ENCODE data around the gene RHBDD3. TPM values are rescaled to one million over a fixed set of nuclear protein-coding genes. Genes with fewer than 3 reads are reported as not detected.

Gene RHBDD3
- total RNA-seq, 1 donor from 2014 or later = 17.9 TPM

DNA sequence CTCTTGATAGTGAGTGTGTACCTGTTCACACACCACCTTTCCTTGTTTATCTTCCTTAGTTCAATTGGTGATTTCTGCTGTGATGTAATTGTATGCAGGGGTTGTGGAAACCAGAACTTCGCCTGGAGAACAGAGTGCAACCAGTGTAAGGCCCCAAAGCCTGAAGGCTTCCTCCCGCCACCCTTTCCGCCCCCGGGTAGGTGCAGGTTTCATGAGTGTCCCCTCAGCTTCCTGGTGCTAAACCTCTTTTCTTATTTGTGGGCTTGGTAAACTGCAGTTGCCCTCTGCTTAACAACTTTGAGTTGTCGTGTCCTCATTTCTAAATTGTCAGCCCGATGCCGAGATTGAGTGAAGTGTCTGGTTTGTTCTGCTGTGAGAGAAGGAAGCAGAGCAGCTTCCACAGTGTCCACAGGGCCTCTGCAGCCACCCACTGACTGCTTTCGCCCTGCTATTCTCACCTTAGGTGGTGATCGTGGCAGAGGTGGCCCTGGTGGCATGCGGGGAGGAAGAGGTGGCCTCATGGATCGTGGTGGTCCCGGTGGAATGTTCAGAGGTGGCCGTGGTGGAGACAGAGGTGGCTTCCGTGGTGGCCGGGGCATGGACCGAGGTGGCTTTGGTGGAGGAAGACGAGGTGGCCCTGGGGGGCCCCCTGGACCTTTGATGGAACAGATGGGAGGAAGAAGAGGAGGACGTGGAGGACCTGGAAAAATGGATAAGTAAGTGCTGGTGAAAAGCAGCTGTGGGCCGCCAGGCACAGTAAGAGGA is 31.5 kb upstream of the RHBDD3 start:
- H3K9me3 Mint-ChIP-seq = no peaks in the 10 kb centered on the region
- intact Hi-C loops (cut with micrococcal nuclease) = no loop called here
- H3K27me3 Mint-ChIP-seq = no peaks in the 10 kb centered on the region
- H3K4me1 Mint-ChIP-seq = peaks cover 2% of the 10 kb centered on the region
- CTCF ChIA-PET = no interaction called here
- peaks cover 65% of the 10 kb centered on the region for H3K36me3 Mint-ChIP-seq (ENCODE audit: low read depth)
- ATAC-seq (ENCODE audit: low read depth) (no peak), DNase-seq (no peak)
- no peak overlapping the region for H3K4me3 Mint-ChIP-seq
- H3K27ac Mint-ChIP-seq = no peak overlapping the region
- TF ChIP-seq, protein P1, sequence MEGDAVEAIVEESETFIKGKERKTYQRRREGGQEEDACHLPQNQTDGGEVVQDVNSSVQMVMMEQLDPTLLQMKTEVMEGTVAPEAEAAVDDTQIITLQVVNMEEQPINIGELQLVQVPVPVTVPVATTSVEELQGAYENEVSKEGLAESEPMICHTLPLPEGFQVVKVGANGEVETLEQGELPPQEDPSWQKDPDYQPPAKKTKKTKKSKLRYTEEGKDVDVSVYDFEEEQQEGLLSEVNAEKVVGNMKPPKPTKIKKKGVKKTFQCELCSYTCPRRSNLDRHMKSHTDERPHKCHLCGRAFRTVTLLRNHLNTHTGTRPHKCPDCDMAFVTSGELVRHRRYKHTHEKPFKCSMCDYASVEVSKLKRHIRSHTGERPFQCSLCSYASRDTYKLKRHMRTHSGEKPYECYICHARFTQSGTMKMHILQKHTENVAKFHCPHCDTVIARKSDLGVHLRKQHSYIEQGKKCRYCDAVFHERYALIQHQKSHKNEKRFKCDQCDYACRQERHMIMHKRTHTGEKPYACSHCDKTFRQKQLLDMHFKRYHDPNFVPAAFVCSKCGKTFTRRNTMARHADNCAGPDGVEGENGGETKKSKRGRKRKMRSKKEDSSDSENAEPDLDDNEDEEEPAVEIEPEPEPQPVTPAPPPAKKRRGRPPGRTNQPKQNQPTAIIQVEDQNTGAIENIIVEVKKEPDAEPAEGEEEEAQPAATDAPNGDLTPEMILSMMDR (IDR thresholded peaks at IDR 0.05) = no peak
- POLR2A ChIA-PET = no interaction called here

DNA sequence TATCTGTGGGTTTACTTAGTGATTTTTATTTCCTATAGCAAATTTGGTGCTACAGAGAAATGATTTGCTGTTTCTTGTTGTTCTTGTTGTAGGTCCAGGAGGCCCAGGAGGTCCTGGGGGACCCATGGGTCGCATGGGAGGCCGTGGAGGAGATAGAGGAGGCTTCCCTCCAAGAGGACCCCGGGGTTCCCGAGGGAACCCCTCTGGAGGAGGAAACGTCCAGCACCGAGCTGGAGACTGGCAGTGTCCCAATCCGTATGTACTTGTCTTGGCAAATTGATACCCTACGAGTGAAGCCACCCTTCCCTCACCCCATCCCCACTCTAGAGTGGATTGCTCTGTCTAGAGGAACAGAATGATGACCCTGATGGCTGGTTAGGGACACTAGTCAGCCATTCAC is 30.9 kb upstream of the RHBDD3 start:
- peaks cover 71% of the 10 kb centered on the region for H3K36me3 Mint-ChIP-seq (ENCODE audit: low read depth)
- ATAC-seq (ENCODE audit: low read depth) (no peak), DNase-seq (no peak)
- H3K27ac Mint-ChIP-seq = no peak overlapping the region
- ChIA-PET CTCF (no interaction called here), POLR2A (interaction anchor here (0.6 kb wide), 1 partner anchor 14 kb away, joined by 3 read pairs; no protein-coding TSS in a partner anchor)
- intact Hi-C loops (cut with micrococcal nuclease) = no loop called here
- H3K27me3 Mint-ChIP-seq = no peaks in the 10 kb centered on the region
- peaks cover 2% of the 10 kb centered on the region for H3K4me1 Mint-ChIP-seq
- no peak overlapping the region for H3K4me3 Mint-ChIP-seq
- TF ChIP-seq, protein P1 (IDR thresholded peaks at IDR 0.05) = no peak
- no peaks in the 10 kb centered on the region for H3K9me3 Mint-ChIP-seq

DNA sequence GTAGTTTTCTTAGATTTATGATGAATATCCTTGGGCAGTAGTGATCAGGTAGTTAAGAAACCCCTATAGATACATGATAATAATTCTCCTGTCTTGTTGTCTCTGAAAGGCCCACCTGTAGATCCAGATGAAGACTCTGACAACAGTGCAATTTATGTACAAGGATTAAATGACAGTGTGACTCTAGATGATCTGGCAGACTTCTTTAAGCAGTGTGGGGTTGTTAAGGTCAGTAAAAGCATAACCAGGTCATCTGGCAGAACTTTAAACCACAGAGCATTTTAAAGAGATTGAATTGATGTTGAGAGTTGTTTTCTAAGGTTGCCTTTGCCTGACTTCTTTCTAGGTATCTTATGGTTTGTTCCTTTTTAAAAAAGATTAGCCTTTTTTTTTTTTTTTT is 24.6 kb upstream of the RHBDD3 start:
- Mint-ChIP-seq H3K36me3 (ENCODE audit: low read depth) (peaks cover 93% of the 10 kb centered on the region), H3K27me3 (no peaks in the 10 kb centered on the region), H3K4me3 (no peak overlapping the region), H3K9me3 (no peaks in the 10 kb centered on the region), H3K27ac (no peak overlapping the region), H3K4me1 (no peaks in the 10 kb centered on the region)
- no peak for DNase-seq
- ChIA-PET CTCF (no interaction called here), POLR2A (no interaction called here)
- TF ChIP-seq, protein P1 (IDR thresholded peaks at IDR 0.05) = no peak
- ATAC-seq (ENCODE audit: low read depth) = no peak
- intact Hi-C loops (cut with micrococcal nuclease) = no loop called here

DNA sequence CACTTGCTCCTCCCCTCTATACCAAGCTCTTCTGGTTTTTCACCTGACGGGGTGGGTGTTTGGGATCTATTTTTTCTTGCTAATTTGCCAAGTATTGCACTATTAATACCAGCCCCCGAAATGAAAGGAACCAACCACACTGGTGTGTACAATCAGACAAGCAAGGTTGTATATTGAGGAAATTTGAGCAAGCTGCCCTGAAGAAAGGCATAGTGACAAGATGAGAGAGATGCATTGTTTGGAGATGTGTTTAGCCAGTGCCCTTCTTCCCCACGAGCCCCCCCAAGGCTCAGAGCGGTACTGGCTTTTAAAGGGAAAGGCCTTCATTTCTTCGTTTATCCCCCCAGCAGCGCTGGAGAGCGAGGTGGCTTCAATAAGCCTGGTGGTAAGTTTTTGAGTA is 23.4 kb upstream of the RHBDD3 start:
- DNase-seq = no peak
- TF ChIP-seq, protein P1 (IDR thresholded peaks at IDR 0.05) = no peak
- Mint-ChIP-seq H3K27me3 (no peaks in the 10 kb centered on the region), H3K36me3 (ENCODE audit: low read depth) (peaks cover 93% of the 10 kb centered on the region), H3K9me3 (no peaks in the 10 kb centered on the region), H3K4me3 (no peak overlapping the region), H3K4me1 (no peaks in the 10 kb centered on the region), H3K27ac (no peak overlapping the region)
- POLR2A ChIA-PET = no interaction called here
- intact Hi-C loops (cut with micrococcal nuclease) = no loop called here
- no peak for ATAC-seq (ENCODE audit: low read depth)
- CTCF ChIA-PET = no interaction called here

DNA sequence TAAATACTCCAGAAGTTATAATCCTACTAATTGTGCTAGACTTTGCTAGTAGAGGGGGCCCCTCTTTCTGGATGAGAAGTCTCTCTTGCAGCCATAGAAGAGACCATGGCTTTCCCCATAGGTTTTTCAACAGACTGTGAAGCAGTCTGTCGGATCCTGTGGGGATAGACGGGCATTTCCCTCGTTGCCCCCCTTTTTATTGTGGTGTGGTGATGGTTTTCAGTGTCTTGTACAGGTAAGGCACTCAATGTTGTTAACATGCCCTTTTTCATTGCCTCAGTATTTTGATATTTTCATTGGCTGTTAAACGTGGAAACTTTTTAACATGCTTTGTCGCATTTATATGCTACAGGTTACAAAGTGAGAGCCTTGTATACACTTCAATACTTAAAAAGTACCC is 22.3 kb upstream of the RHBDD3 start:
- peaks cover 94% of the 10 kb centered on the region for H3K36me3 Mint-ChIP-seq (ENCODE audit: low read depth)
- intact Hi-C loops (cut with micrococcal nuclease) = no loop called here

More for the DNA sequence above, 22.3 kb upstream of the RHBDD3 start:
- DNase-seq = no peak
- TF ChIP-seq, protein P1 (IDR thresholded peaks at IDR 0.05) = no peak
- no peaks in the 10 kb centered on the region for H3K9me3 Mint-ChIP-seq
- H3K27me3 Mint-ChIP-seq = no peaks in the 10 kb centered on the region
- H3K4me3 Mint-ChIP-seq = no peak overlapping the region
- H3K27ac Mint-ChIP-seq = no peak overlapping the region
- POLR2A ChIA-PET = no interaction called here
- no peak for ATAC-seq (ENCODE audit: low read depth)
- no peaks in the 10 kb centered on the region for H3K4me1 Mint-ChIP-seq
- CTCF ChIA-PET = no interaction called here

Measured in activated B cell treated with CpG ODN at 0.5 μM for 24 hours (primary cell).